HL-60 (cell line): ENCODE data around the gene MRPL32.
A peak's percentile ranks its signal among the peaks of the same experiment; 100 is the strongest.

Experiments
- CTCF ChIP-seq: IDR thresholded peaks from one replicate; pipeline ENCODE4 v1.5.1; 2011; ENCODE audit warnings: low read length, control low read depth, inconsistent platforms; ENCODE audit not compliant: insufficient read depth
- GABPA ChIP-seq: IDR thresholded peaks from 2 replicates; pipeline ENCODE4 v1.6.1; 2012; ENCODE audit warnings: low read depth
- POLR2AphosphoS5 ChIP-seq: IDR thresholded peaks from 2 replicates; pipeline ENCODE4 v1.6.1; 2012; ENCODE audit warnings: low read depth
- REST ChIP-seq: IDR thresholded peaks from 2 replicates; pipeline ENCODE4 v1.6.1; 2012; ENCODE audit warnings: low read depth; ENCODE audit not compliant: insufficient replicate concordance

- peak; percentile 95 for TF ChIP-seq CTCF
- no peak for TF ChIP-seq GABPA
- no peak for TF ChIP-seq POLR2AphosphoS5
- TF ChIP-seq REST, result no peak
These were observed 9.0 kb downstream of the MRPL32 start for GRCh38 chr7:42940985-42941847.
